ENCODE results near the gene SMIM7.

GRCh38 chr19:16655727-16656126 is 4.2 kb downstream of the SMIM7 start:
- TF ChIP-seq CTCF (IDR thresholded peaks at IDR 0.05) (no peak), POLR2AphosphoS5 (IDR thresholded peaks at IDR 0.05; ENCODE audit: insufficient read depth in 1 of 2, low read depth in 1 of 2) (no peak)

All from vagina (tissue), 2 donors.